K562 (cell line): Measurements from ENCODE around the gene CLK4.

Source experiments
- HMGXB4 ChIP-seq: sonication (generic); formaldehyde crosslinking; IDR thresholded peaks from 2 replicates; pipeline ENCODE4 v1.8.1; 2023; ENCODE audit warnings: mild to moderate bottlenecking, missing genetic modification reagents
- KAT2B ChIP-seq: IDR thresholded peaks from one replicate; pipeline ENCODE4 v1.6.1; 2012; ENCODE audit warnings: low read depth, mild to moderate bottlenecking, control low read depth, inconsistent platforms, low read length, moderate library complexity
- POLR2H ChIP-seq: IDR thresholded peaks from 2 replicates; pipeline ENCODE4 v1.6.1; 2016; ENCODE audit warnings: missing genetic modification characterization, low read depth, mild to moderate bottlenecking, control low read depth, missing compliant biosample characterization, moderate library complexity
- SMAD1 ChIP-seq: fragments of 150-350 bp; IDR thresholded peaks from 2 replicates; pipeline ENCODE4 v1.6.1; 2014; ENCODE audit warnings: low read length, low read depth; ENCODE audit not compliant: partially characterized antibody
- TAF15 ChIP-seq: fragments of 200-400 bp; formaldehyde crosslinking; IDR thresholded peaks from 2 replicates; pipeline ENCODE4 v1.6.1; 2017; ENCODE audit warnings: mild to moderate bottlenecking, low read depth, low read length, moderate library complexity
- ZBTB8A ChIP-seq: fragments of 450-650 bp; IDR thresholded peaks from 2 replicates; pipeline ENCODE4 v1.6.1; 2018; ENCODE audit warnings: mild to moderate bottlenecking, moderate library complexity; ENCODE audit not compliant: partially characterized antibody
- ZNF239 ChIP-seq: fragments of 250-450 bp; sonication (Bioruptor Pico); IDR thresholded peaks from 2 replicates; pipeline ENCODE4 v1.4.0; 2020; ENCODE audit warnings: mild to moderate bottlenecking
- ZNF76 ChIP-seq: fragments of 250-450 bp; sonication (Bioruptor Pico); IDR thresholded peaks from 2 replicates; pipeline ENCODE4 v1.4.0; 2020; ENCODE audit warnings: mild to moderate bottlenecking, moderate library complexity, borderline replicate concordance
- TF ChIP-seq, protein P1 (sequence below): sonication (generic); formaldehyde crosslinking; IDR thresholded peaks from 2 replicates; pipeline ENCODE4 v1.8.0; 2022; ENCODE audit warnings: mild to moderate bottlenecking, low read depth, missing genetic modification reagents

DNA sequence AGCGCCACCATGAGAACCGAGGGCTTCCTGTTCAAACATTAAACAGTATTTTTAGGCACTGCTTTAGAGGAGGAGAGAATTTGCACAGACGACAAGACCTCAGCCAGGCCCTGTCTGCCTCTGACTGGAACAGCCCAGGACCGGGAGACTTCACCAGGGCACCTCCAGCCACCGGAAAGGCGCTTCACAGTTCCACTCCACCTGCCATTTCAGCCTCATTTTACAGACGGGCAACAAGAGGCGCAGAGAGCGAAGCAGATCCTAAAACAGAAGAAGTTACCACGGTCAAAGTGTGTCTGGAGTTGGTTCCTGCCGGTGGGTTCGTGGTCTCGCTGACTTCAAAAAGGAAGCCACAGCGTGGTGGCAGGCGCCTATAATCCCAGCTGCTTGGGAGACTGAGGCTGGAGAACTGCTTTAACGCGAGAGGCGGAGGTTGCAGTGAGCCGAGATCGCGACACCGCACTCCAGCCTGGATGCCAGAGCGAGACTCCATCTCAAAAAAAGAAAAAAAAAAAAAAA is 65.0 kb downstream of the CLK4 start:
- no peak for TF ChIP-seq ZNF239 (CRISPR knock-in tag)
- no peak for TF ChIP-seq POLR2H (tag)
- no peak for TF ChIP-seq ZNF76 (CRISPR knock-in tag)
- TF ChIP-seq, protein P1, sequence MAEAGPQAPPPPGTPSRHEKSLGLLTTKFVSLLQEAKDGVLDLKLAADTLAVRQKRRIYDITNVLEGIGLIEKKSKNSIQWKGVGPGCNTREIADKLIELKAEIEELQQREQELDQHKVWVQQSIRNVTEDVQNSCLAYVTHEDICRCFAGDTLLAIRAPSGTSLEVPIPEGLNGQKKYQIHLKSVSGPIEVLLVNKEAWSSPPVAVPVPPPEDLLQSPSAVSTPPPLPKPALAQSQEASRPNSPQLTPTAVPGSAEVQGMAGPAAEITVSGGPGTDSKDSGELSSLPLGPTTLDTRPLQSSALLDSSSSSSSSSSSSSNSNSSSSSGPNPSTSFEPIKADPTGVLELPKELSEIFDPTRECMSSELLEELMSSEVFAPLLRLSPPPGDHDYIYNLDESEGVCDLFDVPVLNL (CRISPR knock-in tag): no peak
- no peak for TF ChIP-seq TAF15
- no peak for TF ChIP-seq SMAD1
- TF ChIP-seq KAT2B: no peak
- no peak for TF ChIP-seq ZBTB8A
- no peak for TF ChIP-seq HMGXB4 (CRISPR knock-in tag)
